GM21576 (cell line): Measurements from ENCODE around the gene DTHD1.
A peak's percentile ranks its signal among the peaks of the same experiment; 100 is the strongest.

ENCODE experiments used
- ATAC-seq: cut with Tn5 transposase; IDR thresholded peaks from one replicate; pipeline ENCODE4 v1.9.1; 2021; ENCODE audit warnings: mild to moderate bottlenecking, moderate library complexity; ENCODE audit not compliant: unreplicated experiment

The DTHD1 gene

GRCh38 chr4:36269101-36269500, 12.3 kb upstream of the DTHD1 start:
- ATAC-seq: no peak

- ATAC-seq: no peak
Measured at GRCh38 chr4:36269533-36270173, 11.8 kb upstream of the DTHD1 start.

GRCh38 chr4:36273276-36273675, 8.1 kb upstream of the DTHD1 start:
- ATAC-seq: no peak

- ATAC-seq: no peak
Measured at GRCh38 chr4:36274158-36274557, 7.3 kb upstream of the DTHD1 start.

GRCh38 chr4:36277533-36277932, 3.9 kb upstream of the DTHD1 start:
- ATAC-seq: no peak

- ATAC-seq: no peak
Measured at GRCh38 chr4:36278789-36279188, 2.6 kb upstream of the DTHD1 start.

- ATAC-seq: no peak
Measured at GRCh38 chr4:36280555-36280954, 861 bp upstream of the DTHD1 start.

GRCh38 chr4:36282503-36283030, 1.2 kb downstream of the DTHD1 start:
- no peak for ATAC-seq

- no peak for ATAC-seq
Measured at GRCh38 chr4:36283912-36284465, 2.6 kb downstream of the DTHD1 start.

- peak; percentile 99 for ATAC-seq
Measured at GRCh38 chr4:36285784-36286480, 4.5 kb downstream of the DTHD1 start.

- peak; percentile 16 for ATAC-seq
Measured at GRCh38 chr4:36286481-36286871, 5.1 kb downstream of the DTHD1 start.

GRCh38 chr4:36288731-36289426, 7.5 kb downstream of the DTHD1 start:
- no peak for ATAC-seq

- ATAC-seq: no peak
Measured at GRCh38 chr4:36290641-36291040, 9.2 kb downstream of the DTHD1 start.

GRCh38 chr4:36292556-36293188, 11.3 kb downstream of the DTHD1 start:
- no peak for ATAC-seq

- no peak for ATAC-seq
Measured at GRCh38 chr4:36301127-36301526, 19.7 kb downstream of the DTHD1 start.

GRCh38 chr4:36303426-36304137, 22.2 kb downstream of the DTHD1 start:
- ATAC-seq: peak; percentile 73

- ATAC-seq: peak; percentile 30
Measured at GRCh38 chr4:36304138-36304681, 22.8 kb downstream of the DTHD1 start.

- ATAC-seq: no peak
Measured at GRCh38 chr4:36308150-36308549, 26.7 kb downstream of the DTHD1 start.

- ATAC-seq: no peak
Measured at GRCh38 chr4:36310216-36310615, 28.8 kb downstream of the DTHD1 start.

- peak; percentile 91 for ATAC-seq
Measured at GRCh38 chr4:36310793-36311192, 29.4 kb downstream of the DTHD1 start.
